H1 (cell line): ENCODE results near the gene SLFNL1. TPM values are rescaled to one million over a fixed set of nuclear protein-coding genes. Genes with fewer than 3 reads are reported as not detected.

ENCODE experiments used
- CTCF ChIA-PET: fragments of 300-600 bp; sonication (Branson Sonifier 250); formaldehyde crosslinking; loops from one replicate; lab custom pipeline; 2021; ENCODE audit not compliant: partially characterized antibody; lab: Charles Lee
- POLR2A ChIA-PET: fragments of 300-600 bp; sonication (Branson Sonifier 250); formaldehyde crosslinking; loops from one replicate; lab custom pipeline; 2021; ENCODE audit warnings: inconsistent platforms; ENCODE audit not compliant: partially characterized antibody; lab: Charles Lee
- DNase-seq, 2 experiments: peaks; one replicate each; pipeline versions ENCODE4 v3.0.0 to v3.0.0-alpha.2; 2010 to 2022; ENCODE audit warnings: low spot score in 2 of 2, low read depth in 1 of 2, mixed read lengths in 1 of 2
- FAIRE-seq: peaks from 2 replicates; lab custom pipeline; 2011; peaks lifted over from hg19 to GRCh38; lab: Jason Lieb, UNC
- H2AFZ ChIP-seq: 2 replicates; pipeline ENCODE4 v1.8.1; 2012; ENCODE audit warnings: low read length, inconsistent platforms
- H2AK5ac ChIP-seq: 2 replicates; pipeline ENCODE4 v1.6.1; 2013; ENCODE audit warnings: low read depth, low read length
- H2BK120ac ChIP-seq: replicated peaks from 2 replicates; pipeline ENCODE3; 2013; ENCODE audit warnings: low read depth, low read length, inconsistent platforms
- H2BK12ac ChIP-seq: 2 replicates; pipeline ENCODE4 v1.6.1; 2013; ENCODE audit warnings: low read depth, low read length
- H2BK15ac ChIP-seq: 2 replicates; pipeline ENCODE4 v1.6.1; 2013; ENCODE audit warnings: low read length
- H2BK20ac ChIP-seq: 2 replicates; pipeline ENCODE4 v1.6.1; 2013; ENCODE audit warnings: low read length
- H2BK5ac ChIP-seq: 2 replicates; pipeline ENCODE4 v1.6.1; 2013; ENCODE audit warnings: low read depth, low read length
- H3K14ac ChIP-seq: 2 replicates; pipeline ENCODE4 v1.6.1; 2013; ENCODE audit warnings: inconsistent platforms; ENCODE audit not compliant: insufficient read length
- H3K18ac ChIP-seq: 2 replicates; pipeline ENCODE4 v1.6.1; 2013; ENCODE audit warnings: low read length; ENCODE audit errors: extremely low read depth
- H3K23ac ChIP-seq: 2 replicates; pipeline ENCODE4 v1.6.1; 2013; ENCODE audit warnings: inconsistent platforms; ENCODE audit not compliant: insufficient read length
- H3K23me2 ChIP-seq: 2 replicates; pipeline ENCODE4 v1.6.1; 2013; ENCODE audit warnings: low read depth, low read length
- H3K27ac ChIP-seq: 2 replicates; pipeline ENCODE4 v1.6.1; 2011; ENCODE audit warnings: low read depth, low read length, inconsistent platforms
- H3K27me3 ChIP-seq, 4 experiments: replicated peaks in 1 of 4; 1 replicate in 1 of 4; 2 replicates in 3 of 4; pipeline versions ENCODE4 v1.6.1 to v1.8.1; 2011 to 2013; ENCODE audit warnings: low read length in 3 of 4, mild to moderate bottlenecking in 3 of 4, inconsistent platforms in 2 of 4, mixed read lengths in 2 of 4, moderate library complexity in 1 of 4; ENCODE audit not compliant: control insufficient read depth in 3 of 4, insufficient read depth in 3 of 4; ENCODE audit errors: extremely low read depth in 1 of 4
- H3K36me3 ChIP-seq, 4 experiments: 2 replicates each; pipeline versions ENCODE4 v1.6.1 to v1.8.1; 2011 to 2013; ENCODE audit warnings: mild to moderate bottlenecking in 4 of 4, low read length in 3 of 4, moderate library complexity in 2 of 4, control low read depth in 1 of 4, inconsistent platforms in 1 of 4; ENCODE audit not compliant: insufficient read depth in 4 of 4, control insufficient read depth in 2 of 4
- H3K4ac ChIP-seq: replicated peaks from 2 replicates; pipeline ENCODE3; 2013; ENCODE audit warnings: low read length, low read depth, mixed read lengths, inconsistent platforms; ENCODE audit not compliant: insufficient read length
- H3K4me1 ChIP-seq, 4 experiments: replicated peaks in 1 of 4; 1 replicate in 1 of 4; 2 replicates in 3 of 4; pipeline versions ENCODE4 v1.6.1 to v1.8.1; 2011 to 2013; ENCODE audit warnings: low read length in 3 of 4, inconsistent platforms in 2 of 4, mixed read lengths in 1 of 4; ENCODE audit not compliant: insufficient read depth in 4 of 4, control insufficient read depth in 3 of 4
- H3K4me2 ChIP-seq, 2 experiments: 2 replicates each; pipeline versions ENCODE4 v1.6.1 to v1.8.1; 2011 to 2013; ENCODE audit warnings: low read depth in 2 of 2, low read length in 2 of 2, control low read depth in 1 of 2, inconsistent platforms in 1 of 2, mild to moderate bottlenecking in 1 of 2; ENCODE audit not compliant: insufficient read depth in 1 of 2
- H3K4me3 ChIP-seq, 4 experiments: fragments of 200-600, 300-600 bp in 1 of 4; sonication (generic), shearing (Covaris generic), sonication (Bioruptor Twin) in 1 of 4; 2 replicates each; pipeline versions ENCODE4 v1.5.1 to v1.8.1; 2011 to 2016; ENCODE audit warnings: low read length in 4 of 4, low read depth in 3 of 4, control low read depth in 2 of 4, inconsistent platforms in 2 of 4, mild to moderate bottlenecking in 2 of 4, mixed read lengths in 1 of 4, moderate library complexity in 1 of 4; ENCODE audit not compliant: insufficient read depth in 2 of 4; ENCODE audit errors: extremely low read depth in 1 of 4
- H3K56ac ChIP-seq: replicated peaks from 2 replicates; pipeline ENCODE3; 2013; ENCODE audit warnings: low read depth, mild to moderate bottlenecking, mixed read lengths, low read length, inconsistent platforms; ENCODE audit not compliant: insufficient read length
- H3K79me1 ChIP-seq: 2 replicates; pipeline ENCODE4 v1.6.1; 2013; ENCODE audit warnings: low read depth, low read length, control low read depth
- H3K79me2 ChIP-seq, 2 experiments: 2 replicates each; pipeline versions ENCODE4 v1.6.1 to v1.8.1; 2012 to 2013; ENCODE audit warnings: low read length in 2 of 2, mild to moderate bottlenecking in 2 of 2, inconsistent platforms in 1 of 2; ENCODE audit not compliant: insufficient read depth in 2 of 2, control insufficient read depth in 1 of 2
- H3K9ac ChIP-seq, 4 experiments: replicated peaks in 1 of 4; 1 replicate in 1 of 4; 2 replicates in 3 of 4; pipeline versions ENCODE4 v1.6.1 to v1.8.1; 2011 to 2013; ENCODE audit warnings: low read depth in 3 of 4, low read length in 3 of 4, control low read depth in 2 of 4, mild to moderate bottlenecking in 2 of 4, moderate library complexity in 2 of 4, inconsistent platforms in 1 of 4; ENCODE audit errors: extremely low read depth in 1 of 4
- H3K9me3 ChIP-seq, 2 experiments: 2 replicates each; pipeline versions ENCODE4 v1.6.1 to v1.8.1; 2012 to 2013; ENCODE audit warnings: mild to moderate bottlenecking in 2 of 2, moderate library complexity in 2 of 2, control low read depth in 1 of 2, inconsistent platforms in 1 of 2, low read depth in 1 of 2, low read length in 1 of 2, mixed read lengths in 1 of 2; ENCODE audit not compliant: insufficient read depth in 2 of 2
- H4K20me1 ChIP-seq, 2 experiments: replicated peaks in 1 of 2; 2 replicates each; pipeline versions ENCODE3 to v1.8.1; 2011 to 2013; ENCODE audit warnings: inconsistent platforms in 2 of 2, low read length in 2 of 2, mild to moderate bottlenecking in 1 of 2; ENCODE audit not compliant: insufficient read depth in 2 of 2, control insufficient read depth in 1 of 2
- H4K5ac ChIP-seq: 2 replicates; pipeline ENCODE4 v1.6.1; 2013; ENCODE audit warnings: low read length, low read depth, mixed read lengths, inconsistent platforms; ENCODE audit not compliant: insufficient read length
- H4K8ac ChIP-seq: 2 replicates; pipeline ENCODE4 v1.8.0; 2013; ENCODE audit warnings: mild to moderate bottlenecking, moderate library complexity, low read length, inconsistent platforms; ENCODE audit not compliant: insufficient read depth; ENCODE audit errors: extremely low read depth
- H4K91ac ChIP-seq: replicated peaks from 2 replicates; pipeline ENCODE3; 2013; ENCODE audit warnings: low read length, mixed read lengths, inconsistent platforms; ENCODE audit not compliant: insufficient read length
- CTBP2 ChIP-seq: IDR thresholded peaks from 2 replicates; pipeline ENCODE4 v1.7.0; 2011; ENCODE audit warnings: borderline replicate concordance, mild to moderate bottlenecking, moderate library complexity, mixed read lengths, low read length; ENCODE audit not compliant: insufficient read depth, insufficient read length
- TCF12 ChIP-seq: IDR thresholded peaks from 2 replicates; pipeline ENCODE4 v1.6.1; 2011; ENCODE audit warnings: low read depth, mild to moderate bottlenecking, low read length
- USF2 ChIP-seq: IDR thresholded peaks from 2 replicates; pipeline ENCODE4 v1.6.1; 2011; ENCODE audit warnings: low read length, improper control_type of control experiment
- WGBS, 2 experiments: shearing (Covaris generic) in 1 of 2; methylation state at CpG; one replicate each; pipeline versions ENCODE4 v1.1.6 to v1.1.7; 2013 to 2015; ENCODE audit warnings: low lambda C conversion rate in 2 of 2, mixed read lengths in 2 of 2, inconsistent platforms in 1 of 2, low coverage in 1 of 2, missing lambda C conversion rate in 1 of 2; ENCODE audit not compliant: insufficient replicate concordance in 2 of 2, insufficient coverage in 1 of 2, insufficient read length in 1 of 2; ENCODE audit errors: extremely low coverage in 1 of 2, missing lambda C conversion rate in 1 of 2; 5-methylcytosine and 5-hydroxymethylcytosine counted together
- polyA plus RNA-seq, 7 experiments: library from polyadenylated mRNA; depleted of rRNA in 3 of 7; stranded (reverse) in 5 of 7; unstranded in 2 of 7; fragments of >200 nt in 5 of 7; fragments of 200-250 nt in 2 of 7; gene quantifications; 1 replicate in 5 of 7; 2 replicates in 1 of 7; 4 replicates in 1 of 7; pipeline versions ENCODE4 v1.2.1 to v1.2.3, GENCODE V29; 2011 to 2013; ENCODE audit warnings: missing spikeins in 2 of 7, mixed read lengths in 2 of 7
- total RNA-seq: library from RNA; stranded (reverse); fragmentation: NEBNext Ultra II Directional; extraction: Animal tissue kit (Norgen Biotek cat#: 25700); gene quantifications from 2 replicates; pipeline ENCODE4 v1.2.1, GENCODE V29; 2021

Gene SLFNL1
- total and polyA plus RNA-seq, 2 of the 8 experiments (the other 6 are each of a cell fraction or from before 2014, with no cell fraction given) = not detected

- CTCF ChIA-PET = interaction anchor here (1.0 to 1.8 kb wide), 4 partner anchors 10 to 44 kb away, joined by 3 to 5 read pairs (median 3); no protein-coding TSS in a partner anchor
- Histone ChIP-seq H2BK120ac (no peak overlapping the region), H2BK5ac (no peak overlapping the region), H4K91ac (no peak overlapping the region), H3K4ac (no peak overlapping the region), H4K5ac (no peak overlapping the region), H2AK5ac (no peak overlapping the region), H2AFZ (no peak overlapping the region), H3K79me1 (peaks cover 5% of the 10 kb centered on the region; the same call in 1 of the 2 replicates), H3K4me2 (no peak overlapping the region), H3K23ac (no peak overlapping the region), H3K9ac (no peak overlapping the region; a peak in 1 of 7 replicates), H3K27ac (no peak overlapping the region), H2BK12ac (no peak overlapping the region), H3K4me3 (no peak overlapping the region), H4K20me1 (peaks cover 0 to 17% of the 10 kb centered on the region in 2 experiments), H3K27me3 (no peaks in the 10 kb centered on the region), H3K14ac (no peak overlapping the region), H2BK20ac (no peak overlapping the region), H3K56ac (no peak overlapping the region), H3K18ac (no peak overlapping the region), H3K9me3 (no peaks in the 10 kb centered on the region), H3K23me2 (no peaks in the 10 kb centered on the region), H2BK15ac (no peak overlapping the region), H3K79me2 (peaks cover 0 to 2% of the 10 kb centered on the region in 2 experiments; a peak in 1 of 4 replicates), H3K4me1 (no peaks in the 10 kb centered on the region), H4K8ac (no peak overlapping the region), H3K36me3 (peaks cover 49 to 92% (median 76%) of the 10 kb centered on the region in 4 experiments)
- POLR2A ChIA-PET = interaction anchor here (0.9 to 4.7 kb wide), 5 partner anchors 8 to 22 kb away, joined by 3 to 49 read pairs (median 5); partner anchors contain the start of gene CTPS1
- 90% methylated on average over 8 of the region's 8 CpGs; no CpG with 5 or more reads in 1 of the 2 experiments for WGBS, 2 experiments
- FAIRE-seq (no peak), DNase-seq (no peak)
- TF ChIP-seq CTBP2 = no peak
- TF ChIP-seq USF2 = no peak
- TF ChIP-seq TCF12 = no peak
Observed at GRCh38 chr1:40997096-40997495, 24.4 kb downstream of the SLFNL1 start.
